GM21529 (cell line): ENCODE results near the gene RFPL1.
"Not testable (repeated sequence)": the region's sequence is repeated elsewhere in the genome, so short reads cannot be mapped to it uniquely, and the experiment has no call there.

Experiments used
- ATAC-seq: cut with Tn5 transposase; IDR thresholded peaks from one replicate; pipeline ENCODE4 v1.9.1; 2021; ENCODE audit not compliant: unreplicated experiment

Gene RFPL1

DNA sequence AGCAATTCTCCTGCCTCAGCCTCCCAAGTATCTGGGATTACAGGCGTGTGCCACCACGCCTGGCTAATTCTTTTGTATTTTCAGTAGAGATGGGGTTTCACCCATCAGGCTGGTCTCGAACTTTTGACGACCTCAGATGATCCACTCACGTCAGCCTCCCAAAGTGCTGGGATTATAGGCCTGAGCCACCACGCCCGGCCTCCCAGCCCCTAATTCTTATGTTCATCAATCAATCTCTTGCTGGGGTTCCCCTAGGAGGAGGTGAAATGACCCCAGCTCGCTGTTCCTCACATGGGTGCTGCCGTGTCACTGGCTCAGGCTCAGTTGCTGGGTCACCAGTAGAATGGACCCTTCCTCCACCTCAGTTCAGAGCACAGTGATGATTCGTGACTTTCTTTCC is at the start of gene RFPL1:
Gene RFPL1, plus strand, starts transcription at position 301 of the 400 bp plus-strand sequence.
- ATAC-seq, result not testable (repeated sequence)

DNA sequence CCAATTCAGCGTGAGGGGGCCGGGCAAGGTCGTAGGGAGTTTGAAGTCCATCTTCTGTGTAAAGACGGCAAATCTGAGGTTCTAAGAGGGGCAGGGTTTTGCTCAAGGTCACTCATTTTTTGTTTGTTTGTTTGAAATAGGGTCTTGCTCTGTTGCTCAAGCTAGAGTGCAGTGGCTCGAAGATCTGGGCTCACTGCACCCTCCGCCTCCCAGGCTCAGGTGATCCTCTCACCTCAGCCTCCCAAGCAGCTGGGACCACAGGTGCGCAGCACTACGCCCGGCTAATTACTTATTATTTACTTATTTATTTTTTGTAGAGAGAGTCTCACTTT is 49.7 kb upstream of the RFPL1 start:
- ATAC-seq, result peak; percentile 7

DNA sequence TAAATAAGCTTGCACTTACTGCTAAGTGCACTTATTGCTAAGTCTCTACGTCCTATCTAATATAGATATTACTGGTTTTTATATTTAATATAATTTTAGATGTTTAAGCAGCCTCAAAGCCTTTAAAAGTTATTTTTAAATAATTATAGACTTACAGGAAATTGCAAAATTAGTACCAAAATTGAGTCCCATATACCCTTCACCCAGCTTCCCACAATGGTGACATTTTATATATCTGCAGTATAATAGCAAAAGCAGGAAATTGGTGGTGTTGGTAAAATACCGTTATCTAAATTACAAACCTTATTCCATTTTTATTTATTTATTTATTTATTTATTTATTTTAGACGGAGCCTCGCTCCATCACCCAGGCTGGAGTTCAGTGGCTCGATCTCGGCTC is 48.1 kb upstream of the RFPL1 start:
- ATAC-seq, result no peak

DNA sequence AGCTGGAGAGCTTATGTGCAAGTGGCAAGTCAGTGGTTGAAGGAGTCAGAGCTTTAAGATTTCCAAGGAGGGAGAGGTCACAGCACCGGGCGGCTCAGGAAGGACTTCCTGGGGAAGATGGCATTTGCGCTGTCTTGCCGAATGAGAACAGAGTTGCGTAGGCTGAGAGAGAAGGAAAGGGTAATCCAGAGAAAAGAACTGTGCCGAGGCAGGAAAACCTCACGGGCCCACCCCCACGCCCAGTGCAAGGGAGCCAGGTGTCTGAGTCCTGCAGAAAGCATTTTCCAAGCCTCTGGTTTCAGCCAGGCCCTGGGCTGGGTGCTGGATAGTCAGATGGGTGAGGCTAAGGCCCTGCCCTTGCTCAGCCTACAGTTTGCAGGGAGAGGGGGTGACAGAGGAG is 46.8 kb upstream of the RFPL1 start:
- ATAC-seq, result no peak

DNA sequence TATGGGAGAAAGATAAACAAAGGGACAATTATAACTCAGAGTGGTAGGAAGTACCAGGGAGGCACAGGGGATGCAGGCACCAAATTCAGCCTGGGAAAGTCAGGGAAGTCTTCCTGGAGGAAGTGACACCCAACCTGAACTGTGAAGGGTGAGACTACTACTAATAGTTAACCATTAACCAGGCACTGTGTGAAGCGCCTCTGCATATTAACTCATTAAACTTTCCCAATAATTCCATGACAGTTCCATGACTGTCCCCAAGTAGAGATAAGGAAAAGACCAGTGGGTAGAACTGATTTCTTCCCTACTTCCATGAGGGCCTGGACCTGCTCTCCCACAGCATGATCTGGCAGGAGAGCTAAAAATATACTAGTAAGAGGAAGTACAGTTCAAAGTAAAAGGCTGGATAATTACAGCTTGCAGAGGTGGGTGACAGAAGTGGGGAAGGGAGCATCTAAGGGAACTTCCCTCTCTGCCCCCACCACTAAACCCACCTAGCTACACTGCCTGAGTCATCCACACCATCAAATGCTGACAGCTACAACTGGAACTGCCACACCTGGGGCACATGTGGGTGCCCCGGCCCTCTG is 45.3 kb upstream of the RFPL1 start:
- ATAC-seq, result no peak

DNA sequence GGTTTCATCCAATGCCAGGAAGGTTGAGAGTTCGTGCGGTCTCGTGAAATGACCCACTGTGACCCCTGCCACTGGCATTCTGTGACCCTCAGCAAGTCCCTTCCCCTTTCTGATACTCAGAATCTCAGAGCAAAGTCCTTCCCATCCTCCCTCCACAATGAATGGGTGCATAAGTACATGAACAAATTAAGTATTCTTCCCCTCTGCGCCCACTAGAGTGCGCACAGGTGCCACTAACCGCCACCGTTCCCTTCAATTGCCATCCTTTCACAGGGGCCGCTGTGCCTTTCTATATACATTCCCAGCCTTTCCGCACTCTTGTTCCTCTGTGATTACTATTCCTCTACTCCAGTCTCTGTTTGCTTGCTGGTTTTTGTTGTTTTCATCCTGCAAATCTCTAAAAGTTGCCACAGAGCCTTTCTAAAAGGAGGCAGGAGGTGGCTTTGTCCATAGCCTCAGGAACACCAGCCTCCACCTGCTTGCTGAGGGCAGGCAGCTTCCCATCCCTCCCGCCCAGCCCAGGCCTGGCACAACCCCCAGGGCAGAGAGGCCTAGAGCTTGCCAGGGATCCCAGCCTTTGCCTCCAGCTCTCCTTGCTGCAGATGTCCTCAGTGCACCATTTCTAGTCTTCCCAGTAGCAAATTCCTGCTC is 43.3 kb upstream of the RFPL1 start:
- ATAC-seq, result no peak

DNA sequence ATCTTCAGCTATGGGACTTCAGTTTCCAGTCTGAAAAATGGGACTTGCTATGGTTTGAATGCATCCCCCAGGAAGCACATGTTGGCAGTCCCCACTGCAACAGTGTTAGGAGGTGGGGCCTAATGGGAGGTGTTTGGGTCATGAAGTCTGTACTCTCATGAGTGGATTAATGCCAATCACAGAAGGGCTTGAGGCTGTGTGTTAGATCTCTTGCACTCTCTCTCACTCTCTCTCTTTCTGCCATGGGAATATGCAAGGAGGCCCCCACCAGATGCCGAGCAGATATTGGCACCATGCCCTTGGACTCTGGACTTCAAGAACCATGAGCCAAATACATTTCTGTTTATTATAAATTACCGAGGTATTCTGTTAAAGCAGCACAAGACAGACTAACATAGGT is 42.3 kb upstream of the RFPL1 start:
- ATAC-seq, result no peak

DNA sequence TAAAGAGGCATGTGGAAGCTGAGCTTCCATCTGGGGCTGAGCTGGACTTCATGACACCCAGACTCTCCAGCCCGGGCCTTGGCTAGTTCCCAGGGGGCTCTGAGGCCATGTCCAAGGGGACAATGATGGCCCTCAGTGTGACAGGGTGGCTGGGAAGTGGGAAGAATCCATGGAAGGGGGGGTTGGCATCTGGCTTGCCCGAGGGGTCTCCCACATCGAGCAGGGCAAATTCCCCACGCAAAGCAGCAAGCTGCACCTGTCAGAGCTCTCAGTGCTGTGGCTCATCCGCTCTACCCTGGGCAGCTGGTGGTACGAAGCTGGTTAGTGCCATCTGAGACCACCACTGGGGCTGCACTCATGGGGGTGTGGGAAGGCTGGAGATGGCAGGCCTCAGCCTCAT is 40.6 kb upstream of the RFPL1 start:
- ATAC-seq, result no peak

DNA sequence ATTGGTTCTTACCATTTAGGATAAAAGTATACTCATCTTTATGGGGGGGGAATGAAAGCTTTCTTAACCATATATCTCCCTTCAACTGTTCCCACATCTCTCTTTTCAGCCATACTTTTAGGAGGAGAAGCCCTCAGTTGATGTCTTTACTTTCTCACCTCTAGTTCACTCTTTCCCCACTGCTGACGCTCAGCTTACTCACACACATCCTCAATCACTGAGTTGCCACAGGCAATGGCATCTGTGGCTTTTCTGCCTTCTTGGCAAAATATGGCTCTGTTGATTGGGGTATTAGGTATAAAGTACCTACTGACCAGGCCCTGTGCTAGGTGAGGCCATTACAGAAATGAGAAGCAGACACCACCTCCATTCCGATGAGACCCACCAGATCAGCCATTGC is 37.8 kb upstream of the RFPL1 start:
- ATAC-seq, result no peak

DNA sequence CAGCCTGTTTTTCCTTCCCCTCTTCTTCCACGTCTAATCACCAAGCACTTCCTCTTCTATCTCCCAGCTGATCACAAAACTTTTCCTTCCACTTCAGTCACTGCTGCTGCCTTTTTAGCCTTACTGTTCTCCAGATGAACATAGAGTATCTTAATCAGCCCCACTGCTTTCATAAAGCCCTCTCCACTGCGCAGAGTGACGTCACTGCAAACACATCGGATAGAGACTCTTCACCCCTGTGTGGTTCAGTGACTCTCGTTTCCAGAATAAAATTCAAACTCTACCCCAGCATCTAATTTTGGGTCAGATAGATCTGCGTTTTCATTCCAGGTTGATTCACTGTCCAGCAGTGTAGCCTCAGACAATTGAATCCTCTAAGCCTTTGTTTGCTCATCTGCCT is 36.8 kb upstream of the RFPL1 start:
- not testable (repeated sequence) for ATAC-seq

DNA sequence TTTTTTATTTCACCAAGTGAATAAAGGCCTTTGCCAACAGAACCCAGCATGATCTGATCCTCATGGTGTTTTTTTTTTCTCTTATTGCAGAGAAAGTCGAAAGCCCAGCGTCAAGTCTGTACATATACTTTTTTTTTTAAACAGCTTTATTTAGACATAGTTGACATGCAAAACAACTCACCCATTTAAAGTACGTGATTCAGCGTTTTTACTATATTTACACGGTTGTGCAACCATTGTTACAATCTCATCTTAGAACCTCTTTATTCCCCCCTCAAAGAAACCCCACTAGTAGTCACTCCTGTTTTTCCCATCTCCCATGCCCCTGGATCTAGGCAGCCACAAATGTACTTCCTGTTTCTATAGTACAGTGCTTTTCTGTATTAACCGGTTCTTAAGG is 29.4 kb upstream of the RFPL1 start:
- ATAC-seq, result no peak

DNA sequence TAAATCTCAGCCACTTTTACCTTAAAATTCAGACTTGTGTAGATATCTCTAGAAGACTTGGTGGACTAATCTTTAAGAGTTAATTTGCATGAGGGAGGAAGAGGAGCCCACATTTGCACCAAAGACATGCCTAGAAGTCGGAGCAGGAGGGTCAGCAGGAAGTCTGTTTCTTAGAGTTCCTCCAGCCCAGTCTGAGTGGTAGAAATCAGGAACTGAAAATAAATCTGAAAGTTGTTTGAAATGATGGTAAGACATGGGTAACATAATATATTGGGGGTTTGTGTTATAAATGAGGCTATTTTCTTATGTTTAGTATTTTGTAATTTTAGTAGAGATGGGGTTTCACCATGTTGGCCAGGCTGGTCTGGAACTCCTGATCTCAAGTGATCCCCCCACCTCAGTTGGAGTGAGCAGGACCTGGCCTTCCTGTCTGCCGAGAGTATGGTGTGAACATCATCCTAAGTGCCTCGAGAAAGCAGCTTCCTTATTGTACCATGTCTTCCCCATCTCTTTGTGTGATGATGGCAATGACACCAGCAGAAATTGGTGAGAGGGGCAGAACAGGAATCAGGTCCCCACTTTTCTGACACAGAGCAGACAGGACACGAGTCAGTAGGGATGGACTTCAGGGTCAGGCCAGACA is 26.7 kb upstream of the RFPL1 start:
- not testable (repeated sequence) for ATAC-seq

DNA sequence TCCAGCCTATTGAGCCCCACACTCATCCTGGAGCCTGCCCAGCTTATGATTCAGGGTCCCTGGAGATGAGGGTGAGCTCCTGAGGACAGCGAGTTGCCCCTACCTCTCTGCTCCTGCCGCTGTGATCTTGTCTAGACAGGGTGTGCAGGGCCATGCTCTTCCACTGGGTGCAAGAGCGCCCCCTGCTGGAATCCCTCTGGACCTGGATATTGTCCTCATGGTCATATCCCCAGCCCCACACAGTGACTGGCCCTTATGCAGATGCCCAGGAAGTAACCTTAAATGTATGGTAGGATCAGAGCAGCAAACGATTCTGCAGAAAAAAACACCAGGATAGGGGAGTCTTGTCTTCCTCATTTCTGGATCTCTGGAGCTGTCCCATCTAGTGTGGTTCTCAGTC is 25.6 kb upstream of the RFPL1 start:
- not testable (repeated sequence) for ATAC-seq

DNA sequence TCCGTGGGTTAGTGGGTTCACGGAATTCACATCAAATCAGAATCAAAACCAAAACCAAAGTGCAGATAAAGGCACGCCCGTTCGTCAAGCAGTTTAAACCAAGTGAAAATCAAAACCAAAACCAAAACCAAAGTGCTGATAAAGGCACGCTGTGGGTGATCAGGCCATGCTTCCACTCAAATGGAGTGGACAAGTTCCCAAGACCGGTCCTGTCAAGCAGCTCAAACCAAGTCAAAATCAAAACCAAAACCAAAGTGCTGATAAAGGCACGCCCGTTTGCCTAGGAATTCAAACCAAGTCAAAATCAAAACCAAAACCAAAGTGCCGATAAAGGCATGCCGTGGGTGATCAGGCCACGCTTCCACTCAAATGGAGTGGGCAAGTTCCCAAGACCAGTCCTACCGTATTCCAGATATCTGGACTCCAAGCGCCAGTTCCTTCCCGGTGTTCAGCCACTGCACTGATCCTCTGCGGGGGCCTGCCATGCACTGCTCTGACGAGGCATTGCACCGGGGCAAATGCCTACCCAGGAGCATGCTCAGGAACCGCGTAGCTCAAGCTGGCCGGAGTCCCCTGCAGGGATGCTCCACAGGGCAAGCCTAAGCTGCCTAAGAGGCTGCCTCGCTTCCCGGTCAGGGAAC is 23.3 kb upstream of the RFPL1 start:
- ATAC-seq, result not testable (repeated sequence)

DNA sequence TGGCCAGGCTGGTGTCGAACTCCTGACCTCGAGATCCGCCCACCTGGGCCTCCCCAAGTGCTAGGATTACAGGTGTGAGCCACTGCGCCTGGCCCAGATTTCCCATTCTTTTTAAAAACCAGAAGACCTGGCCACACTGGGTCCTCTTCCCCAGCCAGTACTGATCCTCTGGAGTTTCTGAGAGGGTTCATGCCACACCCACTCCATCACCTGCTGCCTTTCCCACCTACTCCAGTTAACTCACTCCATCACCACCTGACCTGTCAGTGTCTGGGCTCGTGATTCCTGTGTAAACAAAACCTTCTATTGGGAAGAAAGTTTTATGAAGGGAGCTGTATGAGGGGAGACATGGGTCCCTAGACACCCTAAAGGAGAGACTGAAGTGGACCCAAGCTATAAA is 19.7 kb upstream of the RFPL1 start:
- not testable (repeated sequence) for ATAC-seq

DNA sequence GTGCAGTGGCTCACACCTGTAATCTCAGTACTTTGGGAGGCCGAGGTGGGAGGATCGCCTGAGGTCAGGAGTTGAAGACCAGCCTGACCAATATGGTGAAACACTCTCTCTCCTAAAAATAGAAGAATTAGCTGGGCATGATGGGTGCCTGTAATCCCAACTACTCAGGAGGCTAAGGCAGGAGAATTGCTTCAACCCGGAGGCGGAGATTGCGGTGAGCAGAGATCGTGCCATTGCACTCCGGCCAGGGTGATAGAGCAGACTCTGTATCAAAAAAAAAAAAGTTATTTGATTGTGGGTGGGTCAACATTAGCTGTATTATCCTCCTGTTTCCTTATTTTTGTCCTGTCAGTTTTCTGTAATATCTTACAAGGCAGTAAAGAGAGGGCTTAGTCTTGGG is 11.9 kb upstream of the RFPL1 start:
- no peak for ATAC-seq

DNA sequence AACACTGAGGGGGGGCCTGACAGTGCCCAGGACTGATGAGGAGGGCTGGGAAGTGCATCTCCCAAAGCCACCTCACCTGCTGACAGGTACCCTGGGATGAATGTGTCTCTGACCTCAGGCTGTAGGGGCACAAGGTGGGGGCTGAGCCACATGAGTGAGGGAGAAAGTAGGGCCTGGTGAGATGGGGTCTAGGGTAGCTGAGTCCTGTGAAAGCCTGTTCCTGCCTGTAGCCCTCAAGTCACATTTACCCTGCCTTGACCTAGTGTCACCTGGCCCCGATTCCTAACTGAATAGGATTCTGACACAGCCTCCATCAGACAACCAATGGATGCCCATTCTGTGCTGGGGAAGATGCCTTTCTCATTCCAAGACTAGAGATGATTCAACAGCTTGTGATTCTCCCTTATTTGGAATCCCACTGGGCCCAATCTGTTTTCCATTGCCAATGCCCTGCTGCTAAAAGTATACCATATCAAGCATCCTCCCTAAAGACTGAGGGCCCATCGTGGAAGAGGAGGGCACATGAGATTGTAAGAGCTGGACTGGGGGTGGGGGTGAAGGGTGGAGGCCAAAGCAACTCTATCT is 11.1 kb upstream of the RFPL1 start:
- ATAC-seq, result no peak

DNA sequence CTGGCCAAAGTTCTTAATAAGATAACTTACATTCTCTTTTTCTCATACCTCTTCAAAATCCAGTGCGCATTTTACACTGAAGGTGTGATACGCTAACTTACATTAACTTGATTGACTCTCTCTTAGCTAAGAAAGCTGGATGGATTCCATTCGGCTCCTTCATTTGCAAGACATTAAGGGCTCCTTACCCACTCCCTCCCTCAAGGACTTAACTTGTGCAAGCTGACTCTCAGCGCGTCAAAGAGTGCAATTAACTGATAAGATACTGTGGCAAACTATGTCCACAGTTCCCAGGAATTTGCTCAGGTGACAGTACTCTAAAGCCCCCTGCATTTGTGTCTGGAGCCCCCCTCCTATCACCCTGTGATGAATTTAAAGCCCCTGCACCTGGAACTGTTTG is 6.4 kb upstream of the RFPL1 start:
- no peak for ATAC-seq

DNA sequence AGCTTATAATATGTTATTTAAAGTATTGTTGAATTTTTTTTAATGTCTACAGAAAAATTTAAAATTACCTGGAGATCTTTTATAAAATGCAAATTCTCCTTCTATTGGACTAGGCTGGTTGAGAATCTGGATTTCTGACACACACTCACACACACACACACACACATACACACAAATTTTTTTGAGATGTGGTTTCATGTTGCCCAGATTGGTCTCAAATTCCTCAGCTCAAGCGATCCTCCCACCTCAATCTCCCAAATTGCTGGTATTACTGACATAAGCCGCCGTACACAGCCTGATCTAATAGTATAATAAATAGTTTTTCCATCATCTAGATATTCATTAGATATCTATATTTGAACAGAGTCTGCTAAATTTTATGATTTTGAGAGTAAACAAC is 4.5 kb upstream of the RFPL1 start:
- ATAC-seq, result no peak

DNA sequence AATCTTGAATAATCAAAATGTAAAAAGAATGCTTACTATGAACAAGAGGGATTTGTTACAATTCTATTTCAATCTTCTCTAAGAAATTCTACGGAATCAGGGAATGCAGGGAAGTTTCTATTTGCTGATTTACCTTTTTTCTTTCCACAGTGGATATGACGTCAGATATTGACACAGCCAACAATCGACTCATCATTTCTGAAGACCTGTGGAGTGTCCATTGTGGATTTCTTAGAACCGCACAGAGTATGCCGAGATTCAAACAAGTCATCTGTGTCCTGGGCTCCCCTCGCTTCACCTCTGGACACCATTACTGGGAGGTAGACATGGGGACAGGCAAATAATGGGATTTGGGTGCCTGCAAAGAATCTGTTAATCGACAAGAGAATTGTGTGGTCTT is 4.1 kb upstream of the RFPL1 start:
- no peak for ATAC-seq

DNA sequence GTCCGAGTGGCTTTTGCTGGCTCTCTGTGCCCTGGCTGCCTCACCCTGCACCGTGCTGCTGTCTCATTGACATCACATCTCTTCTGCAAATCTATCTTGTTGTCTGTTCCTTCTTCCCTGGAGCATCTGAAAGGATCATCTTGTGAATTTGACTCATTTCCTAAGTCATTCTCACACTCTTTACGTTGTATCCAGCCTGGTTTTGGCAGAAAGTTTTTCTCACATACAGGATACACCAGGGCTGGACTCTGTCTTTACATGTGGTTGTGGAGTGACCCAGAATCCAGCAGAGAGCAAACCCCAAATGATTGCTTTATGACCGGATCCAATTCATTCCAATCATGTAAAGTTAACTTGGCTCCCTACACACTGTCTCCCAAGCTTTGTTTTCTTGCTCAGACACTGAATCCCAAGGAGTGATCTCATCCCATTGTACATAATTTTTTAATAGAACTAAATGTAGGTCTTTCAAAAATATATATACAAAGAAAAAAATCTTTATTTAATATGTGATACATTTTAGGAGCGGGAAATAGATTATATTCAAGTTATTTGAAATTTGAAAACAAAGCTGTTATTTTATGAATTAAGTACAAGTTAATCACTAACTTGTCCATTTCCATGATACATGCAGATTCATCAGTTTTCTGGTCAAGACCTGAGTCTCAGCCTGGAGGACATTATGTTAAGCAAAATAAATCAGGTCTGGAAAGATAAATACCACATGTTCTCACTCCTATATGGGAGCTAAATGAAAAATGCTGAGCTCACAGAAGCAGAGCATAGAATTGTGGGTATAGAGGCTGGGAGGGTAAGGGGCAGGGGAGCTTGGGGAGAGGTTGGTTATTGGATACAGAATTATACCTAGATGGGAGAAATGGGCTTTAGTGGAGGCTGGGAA is 2.9 kb upstream of the RFPL1 start:
- no peak for ATAC-seq
